HG03558 (cell line): ENCODE data around the gene CEACAM16.
"Not testable (repeated sequence)": the region's sequence is repeated elsewhere in the genome, so short reads cannot be mapped to it uniquely, and the experiment has no call there.

ENCODE experiments used
- ATAC-seq: cut with Tn5 transposase; IDR thresholded peaks from one replicate; pipeline ENCODE4 v1.9.1; 2021; ENCODE audit warnings: moderate number of reproducible peaks; ENCODE audit not compliant: unreplicated experiment; ENCODE audit errors: extremely low read depth

CEACAM16 gene

GRCh38 chr19:44675521-44675920, 23.4 kb upstream of the CEACAM16 start:
- no peak for ATAC-seq

GRCh38 chr19:44677019-44677811, 21.7 kb upstream of the CEACAM16 start:
- no peak for ATAC-seq

- no peak for ATAC-seq
Observed at GRCh38 chr19:44680536-44680935, 18.4 kb upstream of the CEACAM16 start.

- ATAC-seq, result no peak
Observed at GRCh38 chr19:44681992-44682790, 16.8 kb upstream of the CEACAM16 start.

- no peak for ATAC-seq
Observed at GRCh38 chr19:44682807-44683206, 16.1 kb upstream of the CEACAM16 start.

- no peak for ATAC-seq
Observed at GRCh38 chr19:44683434-44684210, 15.3 kb upstream of the CEACAM16 start.

- not testable (repeated sequence) for ATAC-seq
Observed at GRCh38 chr19:44684396-44684795, 14.6 kb upstream of the CEACAM16 start.

GRCh38 chr19:44684892-44685863, 13.8 kb upstream of the CEACAM16 start:
- no peak for ATAC-seq

- no peak for ATAC-seq
Observed at GRCh38 chr19:44685877-44686276, 13.1 kb upstream of the CEACAM16 start.

GRCh38 chr19:44686896-44687295, 12.1 kb upstream of the CEACAM16 start:
- no peak for ATAC-seq

- no peak for ATAC-seq
Observed at GRCh38 chr19:44687888-44688287, 11.1 kb upstream of the CEACAM16 start.

GRCh38 chr19:44689290-44690130, 9.4 kb upstream of the CEACAM16 start:
- no peak for ATAC-seq

- ATAC-seq, result no peak
Observed at GRCh38 chr19:44690131-44690440, 8.9 kb upstream of the CEACAM16 start.

- no peak for ATAC-seq
Observed at GRCh38 chr19:44692379-44692721, 6.6 kb upstream of the CEACAM16 start.

- no peak for ATAC-seq
Observed at GRCh38 chr19:44694184-44694579, 4.8 kb upstream of the CEACAM16 start.

- ATAC-seq, result no peak
Observed at GRCh38 chr19:44696939-44697669, 1.8 kb upstream of the CEACAM16 start.

GRCh38 chr19:44697670-44698034, 1.3 kb upstream of the CEACAM16 start:
- no peak for ATAC-seq

GRCh38 chr19:44700547-44700946, 1.6 kb downstream of the CEACAM16 start:
- ATAC-seq, result no peak
